Left colon (tissue), 2 donors: ENCODE data around the gene MROH2A. TPM values are rescaled to one million over a fixed set of nuclear protein-coding genes. Genes with fewer than 3 reads are reported as not detected.
"Not testable (repeated sequence)": the region's sequence is repeated elsewhere in the genome, so short reads cannot be mapped to it uniquely, and the experiment has no call there.

Experiments used
- ATAC-seq: fragments of 200-7000 bp; cut with Tn5 transposase; one replicate; pipeline ENCODE4 v1.9.1; 2020; ENCODE audit warnings: mild to moderate bottlenecking, moderate library complexity
- DNase-seq, 2 donors: peaks; one replicate each; pipeline ENCODE4 v3.0.0-alpha.2; 2020
- intact Hi-C, 2 donors: fragments of 100-400 bp; cut with DNase I in 1 of 2; cut with micrococcal nuclease in 1 of 2; formaldehyde crosslinking; loops; one replicate each; pipeline versions ENCODE4 v1.11.2 to v1.14.0; 2022; cut with DNase I, micrococcal nuclease
- total RNA-seq, 2 donors: library from RNA; stranded (reverse); fragmentation: NEBNext Ultra II Directional; extraction: Animal tissue kit (Norgen Biotek cat#: 25700); gene quantifications; one replicate each; pipeline ENCODE4 v1.2.1, GENCODE V29; 2021
- donor health status: DM: no; HTN: no; CAD: no.
- donor health status: DM: yes; HTN: yes; CAD: no.

MROH2A gene
- total RNA-seq, 2 donors from 2014 or later, result 0.24 TPM; not detected in 1

GRCh38 chr2:233871432-233871831 lies 93.3 kb downstream of the MROH2A start:
- ATAC-seq (no peak), DNase-seq (no peak)
- intact Hi-C loops, result no loop called here

- ATAC-seq, DNase-seq, intact Hi-C loops: not testable (repeated sequence)
These were observed 94.0 kb downstream of the MROH2A start for GRCh38 chr2:233872125-233872524.

- ATAC-seq, result no peak
- DNase-seq, result no peak
- intact Hi-C loops, result no loop called here
These were observed 104.2 kb downstream of the MROH2A start for GRCh38 chr2:233882353-233882752.

Other genes with a start within 250 kb of the MROH2A start
- gene USP40, start 211.5 kb upstream of the MROH2A start, total RNA-seq, result 10 to 100 TPM; 26.4 to 27.9 TPM
- gene UGT1A8, start 160.7 kb upstream of the MROH2A start, total RNA-seq, result 10 to 100 TPM; 19.3 to 25.1 TPM
- gene UGT1A10, start 141.9 kb upstream of the MROH2A start, total RNA-seq, result 100 to 1,000 TPM in 1 of 2 donors, 10 to 100 TPM in 1; 84.8 to 112 TPM
- gene UGT1A9, start 106.4 kb upstream of the MROH2A start, total RNA-seq, result 1 to 10 TPM; 4.1 to 5.2 TPM
- 1 to 10 TPM; 5.6 to 6.8 TPM for gene UGT1A7, start 96.4 kb upstream of the MROH2A start, total RNA-seq
- gene UGT1A6, start 85.4 kb upstream of the MROH2A start, total RNA-seq, result 10 to 100 TPM in 1 of 2 donors, 1 to 10 TPM in 1; 6.4 to 10.2 TPM
- 1 to 10 TPM; 2.1 to 3.7 TPM for gene UGT1A5, start 65.4 kb upstream of the MROH2A start, total RNA-seq
- gene UGT1A4, start 59.6 kb upstream of the MROH2A start, total RNA-seq, result 1 to 10 TPM; 2.2 to 4.0 TPM
- 1 to 10 TPM; 2.0 to 3.0 TPM for gene UGT1A3, start 49.3 kb upstream of the MROH2A start, total RNA-seq
- 10 to 100 TPM in 1 of 2 donors, 1 to 10 TPM in 1; 4.0 to 13.6 TPM for gene UGT1A1, start 18.1 kb upstream of the MROH2A start, total RNA-seq
- gene HJURP, start 76.2 kb downstream of the MROH2A start, total RNA-seq, result 1 to 10 TPM; 1.7 to 6.3 TPM
- not detected for gene TRPM8, start 139.0 kb downstream of the MROH2A start, total RNA-seq